OCI-LY1 (cell line): ENCODE measurements around the gene TRIM4.

Experiments
- H2AFZ ChIP-seq: fragments of 200-600 bp; sonication (generic), shearing (Covaris generic); 2 replicates; pipeline ENCODE4 v1.6.0; 2014; ENCODE audit warnings: antibody characterized with exemption, mild to moderate bottlenecking, low read length
- H3F3A ChIP-seq: fragments of 200-600 bp; sonication (generic), shearing (Covaris generic); 2 replicates; pipeline ENCODE4 v1.6.0; 2014; ENCODE audit warnings: mild to moderate bottlenecking, antibody characterized with exemption, low read length, moderate library complexity; ENCODE audit not compliant: insufficient read depth
- H3K27ac ChIP-seq: fragments of 200-600 bp; sonication (generic); 2 replicates; pipeline ENCODE4 v1.5.1; 2014; ENCODE audit warnings: low read length, mixed run types, mild to moderate bottlenecking, low read depth; ENCODE audit not compliant: poor library complexity, severe bottlenecking
- H3K27me3 ChIP-seq: fragments of 200-600 bp; sonication (generic); 2 replicates; pipeline ENCODE4 v1.6.0; 2014; ENCODE audit warnings: antibody characterized with exemption, mild to moderate bottlenecking, low read length, moderate library complexity; ENCODE audit not compliant: insufficient read depth
- H3K36me3 ChIP-seq: fragments of 200-600 bp; sonication (generic); 2 replicates; pipeline ENCODE4 v1.6.1; 2014; ENCODE audit warnings: mild to moderate bottlenecking, antibody characterized with exemption, low read length, moderate library complexity, mixed read lengths; ENCODE audit not compliant: insufficient read depth
- H3K4me1 ChIP-seq: fragments of 200-600 bp; sonication (generic); 2 replicates; pipeline ENCODE4 v1.5.1; 2014; ENCODE audit warnings: mild to moderate bottlenecking, low read length, moderate library complexity; ENCODE audit not compliant: insufficient read depth, severe bottlenecking
- H3K4me2 ChIP-seq: fragments of 200-600 bp; sonication (generic), shearing (Covaris generic); 2 replicates; pipeline ENCODE4 v1.6.1; 2014; ENCODE audit warnings: low read length
- H3K4me3 ChIP-seq: fragments of 200-600 bp; sonication (generic); 2 replicates; pipeline ENCODE4 v1.5.1; 2014; ENCODE audit warnings: low read length, low read depth, mild to moderate bottlenecking, mixed read lengths; ENCODE audit not compliant: poor library complexity, severe bottlenecking
- H3K79me2 ChIP-seq: fragments of 200-600 bp; shearing (Covaris generic); 2 replicates; pipeline ENCODE4 v1.6.1; 2016; ENCODE audit warnings: mixed run types, low read length, mixed read lengths; ENCODE audit not compliant: insufficient read depth
- H3K9ac ChIP-seq: fragments of 200-600 bp; sonication (generic), shearing (Covaris generic); 2 replicates; pipeline ENCODE4 v1.6.1; 2014; ENCODE audit warnings: mild to moderate bottlenecking, low read length, mixed read lengths
- H3K9me2 ChIP-seq: fragments of 200-600 bp; sonication (generic), shearing (Covaris generic); 2 replicates; pipeline ENCODE4 v1.6.1; 2014; ENCODE audit warnings: low read depth, mild to moderate bottlenecking, low read length, mixed read lengths
- H3K9me3 ChIP-seq: fragments of 200-600 bp; shearing (Covaris generic); 2 replicates; pipeline ENCODE4 v1.6.1; 2014; ENCODE audit warnings: low read length, mixed read lengths
- H4K20me1 ChIP-seq: fragments of 200-600 bp; sonication (generic), shearing (Covaris generic); 2 replicates; pipeline ENCODE4 v1.6.0; 2016; ENCODE audit warnings: mild to moderate bottlenecking, low read length; ENCODE audit not compliant: insufficient read depth
- CTCF ChIP-seq: fragments of 200-600 bp; sonication (generic), shearing (Covaris generic); IDR thresholded peaks from 2 replicates; pipeline ENCODE4 v1.5.1; 2017; ENCODE audit warnings: mild to moderate bottlenecking, antibody characterized with exemption, low read length, moderate library complexity, mixed read lengths
- EZH2 ChIP-seq: fragments of 200-600 bp; sonication (generic), shearing (Covaris generic); IDR thresholded peaks from 2 replicates; pipeline ENCODE4 v1.8.0; 2017; ENCODE audit warnings: borderline replicate concordance, mixed run types, mild to moderate bottlenecking, antibody characterized with exemption, low read length, moderate library complexity, mixed read lengths

Gene TRIM4

GRCh38 chr7:99947608-99948007 lies 28.3 kb upstream of the TRIM4 start:
- H3K79me2 ChIP-seq, result no peaks in the 10 kb centered on the region
- no peak overlapping the region for H3K27ac ChIP-seq
- no peak overlapping the region for H3K9ac ChIP-seq
- no peaks in the 10 kb centered on the region for H3K9me2 ChIP-seq
- no peak for TF ChIP-seq EZH2
- no peak for TF ChIP-seq CTCF
- no peaks in the 10 kb centered on the region for H4K20me1 ChIP-seq
- no peaks in the 10 kb centered on the region; the same call in 1 of the 2 replicates for H3K27me3 ChIP-seq
- H3K4me2 ChIP-seq, result no peak overlapping the region
- no peak overlapping the region for H3K4me3 ChIP-seq
- H2AFZ ChIP-seq, result no peak overlapping the region
- H3F3A ChIP-seq, result no peaks in the 10 kb centered on the region
- H3K4me1 ChIP-seq, result peaks cover 12% of the 10 kb centered on the region
- no peaks in the 10 kb centered on the region for H3K36me3 ChIP-seq
- peaks cover 9% of the 10 kb centered on the region for H3K9me3 ChIP-seq

GRCh38 chr7:99944497-99945070 lies 25.3 kb upstream of the TRIM4 start:
- Histone ChIP-seq H3K79me2 (no peaks in the 10 kb centered on the region), H3K9me3 (no peaks in the 10 kb centered on the region; the same call in 1 of the 2 replicates), H3K4me3 (no peak overlapping the region), H3K27ac (no peak overlapping the region), H3K4me2 (no peak overlapping the region), H4K20me1 (no peaks in the 10 kb centered on the region), H3K4me1 (peaks cover 12% of the 10 kb centered on the region), H3F3A (no peaks in the 10 kb centered on the region), H3K9ac (no peak overlapping the region), H3K36me3 (no peaks in the 10 kb centered on the region), H3K9me2 (no peaks in the 10 kb centered on the region), H3K27me3 (no peaks in the 10 kb centered on the region; the same call in 1 of the 2 replicates), H2AFZ (no peak overlapping the region)
- TF ChIP-seq CTCF (no peak), EZH2 (no peak)

- Histone ChIP-seq H3K27ac (no peak overlapping the region), H3K4me2 (no peak overlapping the region)
These were observed 24.5 kb upstream of the TRIM4 start for GRCh38 chr7:99943641-99944496.

More at GRCh38 chr7:99943641-99944496, 24.5 kb upstream of the TRIM4 start:
- H3K79me2 ChIP-seq, result no peaks in the 10 kb centered on the region
- H3K9ac ChIP-seq, result no peak overlapping the region
- H3K36me3 ChIP-seq, result no peaks in the 10 kb centered on the region
- no peak overlapping the region for H2AFZ ChIP-seq
- H3K27me3 ChIP-seq, result no peaks in the 10 kb centered on the region; the same call in 1 of the 2 replicates
- no peak for TF ChIP-seq EZH2
- TF ChIP-seq CTCF, result no peak
- no peaks in the 10 kb centered on the region for H3K9me2 ChIP-seq
- no peaks in the 10 kb centered on the region for H3F3A ChIP-seq
- no peak overlapping the region for H3K4me3 ChIP-seq
- H3K9me3 ChIP-seq, result peaks cover 6% of the 10 kb centered on the region
- H4K20me1 ChIP-seq, result no peaks in the 10 kb centered on the region
- peaks cover 12% of the 10 kb centered on the region for H3K4me1 ChIP-seq
